Cardiac septum (tissue), 1 donor: ENCODE results near the gene TMPRSS11A. TPM values are rescaled to one million over a fixed set of nuclear protein-coding genes. Genes with fewer than 3 reads are reported as not detected.

Source experiments
- DNase-seq: peaks from one replicate; pipeline ENCODE4 v3.0.0-alpha.2; 2020; ENCODE audit warnings: low spot score
- intact Hi-C: fragments of 100-400 bp; cut with DNase I; formaldehyde crosslinking; loops from one replicate; pipeline ENCODE4 v1.14.0; 2022
- total RNA-seq: library from RNA; stranded (reverse); fragmentation: NEBNext Ultra II Directional; extraction: Animal tissue kit (Norgen Biotek cat#: 25700); gene quantifications from one replicate; pipeline ENCODE4 v1.2.1, GENCODE V29; 2021
- donor health status: DM: no; HTN: no; CAD: no.

TMPRSS11A gene
- total RNA-seq, 1 donor from 2014 or later: not detected

DNA sequence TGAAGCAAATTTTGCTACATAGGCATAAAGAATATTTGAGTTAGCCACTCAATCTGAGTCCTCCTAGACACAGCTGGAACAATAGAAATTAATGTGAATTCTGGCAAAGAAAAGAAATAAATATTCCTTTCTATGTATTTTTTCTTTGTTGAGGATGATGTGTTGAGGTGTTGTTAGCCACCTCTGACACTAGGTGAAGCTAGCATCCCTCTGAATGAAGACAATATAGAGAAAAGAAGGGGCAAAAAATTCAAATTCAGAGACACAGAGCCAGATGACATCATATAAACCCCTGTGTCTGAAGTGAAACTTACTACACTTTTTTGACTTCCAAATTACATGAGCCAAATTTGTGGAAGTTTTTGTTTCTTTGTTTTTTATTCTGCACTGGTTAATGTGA is 44.9 kb downstream of the TMPRSS11A start:
- no peak for DNase-seq
- intact Hi-C loops: no loop called here

DNA sequence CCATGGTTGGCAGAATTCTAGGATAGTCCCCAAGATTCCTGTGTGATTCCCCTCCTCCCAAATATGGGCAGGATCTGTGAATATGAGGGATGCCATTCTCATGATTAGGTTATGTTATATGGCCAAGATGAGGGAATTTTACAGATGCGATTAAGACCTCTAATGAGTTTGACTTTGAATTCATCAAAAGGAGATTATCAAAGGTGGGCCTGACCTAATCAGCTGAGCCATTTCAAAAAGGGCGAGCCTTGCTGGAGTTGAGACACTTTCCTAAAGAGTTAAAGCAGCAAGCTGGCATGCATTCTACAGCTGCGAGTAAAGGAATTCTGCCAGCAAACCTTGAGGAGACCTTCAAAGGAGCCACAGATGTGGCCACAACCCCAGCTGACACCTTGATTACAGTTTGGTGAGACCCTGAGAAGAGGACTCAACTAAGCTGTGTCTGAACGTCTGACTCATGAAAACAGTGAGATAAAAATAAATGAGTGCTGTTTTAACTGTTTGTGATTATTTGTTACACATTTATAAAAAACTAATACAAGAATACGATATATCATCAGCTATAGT is 47.8 kb downstream of the TMPRSS11A start:
- DNase-seq: no peak
- intact Hi-C loops: no loop called here

DNA sequence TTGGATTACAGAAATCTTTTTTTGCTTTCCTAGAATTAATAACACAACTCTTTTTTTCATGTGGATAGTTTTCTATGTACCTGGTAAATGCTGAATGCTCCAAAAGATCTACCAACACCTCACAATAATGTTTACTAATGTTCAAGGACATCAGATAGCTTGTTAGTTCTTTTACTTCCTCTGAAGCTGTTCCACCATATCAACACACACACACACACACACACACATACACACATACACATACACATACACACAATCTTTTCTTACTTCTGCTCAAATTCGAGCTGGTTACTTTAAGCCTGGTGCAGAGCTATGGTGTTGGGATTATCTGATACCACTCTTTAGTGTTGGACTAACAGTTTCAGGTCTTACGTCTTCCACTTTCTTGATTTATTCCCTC is 51.2 kb downstream of the TMPRSS11A start:
- no peak for DNase-seq
- intact Hi-C loops: no loop called here

DNA sequence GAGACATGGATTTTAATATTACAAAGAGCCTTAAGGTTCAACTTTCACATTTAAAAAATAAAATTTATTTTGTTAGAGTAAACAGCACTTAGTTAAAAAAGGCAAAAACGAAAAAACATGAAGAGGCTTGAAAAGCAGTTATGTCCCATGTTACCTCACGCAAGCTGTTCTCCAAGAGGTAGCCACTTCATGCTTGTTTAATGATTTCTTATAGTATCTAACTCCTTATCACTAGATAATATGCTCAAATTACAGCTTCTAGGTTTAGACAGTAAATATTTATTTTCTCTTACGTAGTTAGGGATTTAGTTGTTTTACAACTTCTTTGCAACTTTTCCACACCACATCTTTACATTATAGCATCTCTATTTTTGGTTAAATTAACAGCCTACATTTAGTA is 51.7 kb downstream of the TMPRSS11A start:
- no peak for DNase-seq
- intact Hi-C loops: no loop called here

DNA sequence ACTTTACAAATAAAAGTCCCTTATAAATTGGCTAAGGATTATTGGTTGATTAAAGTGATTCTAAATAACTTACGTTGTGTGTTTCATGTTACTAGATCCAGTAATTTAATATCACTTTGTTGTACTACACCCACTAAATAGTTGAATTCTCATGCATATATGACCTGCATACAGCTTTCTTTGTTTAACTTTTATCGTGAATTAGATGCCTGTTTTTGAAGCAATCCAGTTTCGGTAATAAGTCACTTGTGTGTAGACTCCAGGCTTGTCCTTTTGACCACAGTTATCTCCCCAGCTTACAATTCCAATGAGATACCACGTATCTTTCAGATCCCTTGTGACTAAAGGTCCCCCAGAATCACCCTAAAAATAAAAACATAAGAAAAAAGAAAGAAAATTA is 52.2 kb downstream of the TMPRSS11A start:
- intact Hi-C loops: no loop called here
- DNase-seq: no peak

DNA sequence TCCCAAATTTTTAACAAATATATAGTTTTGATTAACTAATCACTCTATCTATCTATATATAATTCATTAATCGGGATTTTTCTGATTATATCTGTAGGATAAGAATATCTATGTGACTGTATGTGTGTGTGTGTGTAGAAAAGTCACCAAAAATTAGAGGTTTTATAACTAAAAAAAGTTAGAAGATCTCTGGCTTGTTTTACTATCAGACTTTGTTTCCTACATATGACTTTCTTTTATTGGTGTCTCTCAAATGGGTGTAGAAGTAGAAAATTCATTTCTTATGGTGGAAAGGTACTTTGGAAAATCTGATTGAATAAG is 52.7 kb downstream of the TMPRSS11A start:
- intact Hi-C loops: no loop called here
- no peak for DNase-seq

DNA sequence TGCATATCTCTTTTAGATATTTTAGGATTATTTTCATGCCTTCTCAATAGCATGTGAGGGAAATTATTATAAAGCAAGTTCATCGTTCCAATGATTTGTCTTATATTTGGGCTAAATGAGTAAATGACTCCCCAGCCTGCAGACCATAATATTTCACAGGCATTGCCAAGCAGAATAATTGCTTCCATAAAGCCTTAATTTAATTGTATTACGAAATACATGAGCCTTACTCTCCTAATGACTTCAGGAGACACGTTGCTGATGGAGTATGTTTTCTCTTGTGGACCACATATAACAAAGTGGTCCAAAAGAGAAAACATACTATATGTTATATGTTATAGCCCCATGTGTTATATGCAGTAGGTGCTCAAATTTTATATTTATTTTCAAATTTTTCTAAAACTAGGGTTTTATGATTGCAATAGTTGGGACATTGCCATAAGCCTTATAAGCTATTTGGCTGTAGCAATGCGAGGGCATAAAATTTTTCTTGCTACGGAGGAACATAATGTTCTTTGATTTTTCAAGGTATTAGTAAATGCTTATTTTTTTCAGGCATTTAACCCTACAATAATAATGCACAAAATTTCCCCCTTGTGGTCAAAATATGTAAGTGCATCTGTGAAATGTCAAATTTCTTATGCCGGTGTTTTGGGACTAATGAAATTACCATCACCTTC is 53.2 kb downstream of the TMPRSS11A start:
- intact Hi-C loops: no loop called here

DNA sequence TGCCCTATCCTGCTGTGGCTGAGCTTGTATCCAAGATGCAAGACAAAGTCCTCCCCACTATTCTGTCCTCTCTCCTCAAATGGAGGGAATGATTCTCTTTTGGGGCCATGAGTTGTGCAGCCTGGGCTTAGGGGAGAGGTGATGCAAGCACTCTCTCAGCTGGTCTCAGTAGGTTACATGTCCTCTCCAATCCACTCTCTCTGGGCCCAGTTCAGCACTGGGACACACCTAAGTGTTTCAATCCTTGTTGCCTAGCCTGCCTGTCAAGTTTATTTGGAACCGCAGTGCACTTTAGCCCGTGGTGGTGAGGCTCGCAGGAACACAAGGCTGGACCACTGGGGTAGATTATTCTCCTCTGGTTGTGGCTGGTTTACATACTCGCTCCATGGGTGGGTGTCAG is 55.6 kb downstream of the TMPRSS11A start:
- intact Hi-C loops: no loop called here
- no peak for DNase-seq

More for the DNA sequence above, 53.2 kb downstream of the TMPRSS11A start:
- no peak for DNase-seq

DNA sequence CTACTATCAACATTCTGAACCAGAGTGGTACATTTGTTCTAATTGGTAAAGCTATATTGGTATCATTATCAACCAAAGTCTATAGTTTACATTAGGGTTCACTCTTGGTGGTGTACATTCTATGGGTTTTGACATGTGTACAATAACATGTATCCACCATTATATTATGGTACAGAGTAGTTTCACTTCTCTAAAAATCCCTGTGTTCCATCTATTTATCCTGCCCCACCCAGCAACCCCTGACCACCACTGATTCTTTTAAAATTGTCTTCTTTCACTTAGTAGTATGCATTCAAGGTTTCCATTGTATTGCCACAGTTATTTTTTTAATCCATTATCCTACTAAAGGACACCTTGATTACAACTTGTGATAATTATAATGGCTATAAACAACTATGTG is 64.2 kb downstream of the TMPRSS11A start:
- intact Hi-C loops: no loop called here
- DNase-seq: no peak

DNA sequence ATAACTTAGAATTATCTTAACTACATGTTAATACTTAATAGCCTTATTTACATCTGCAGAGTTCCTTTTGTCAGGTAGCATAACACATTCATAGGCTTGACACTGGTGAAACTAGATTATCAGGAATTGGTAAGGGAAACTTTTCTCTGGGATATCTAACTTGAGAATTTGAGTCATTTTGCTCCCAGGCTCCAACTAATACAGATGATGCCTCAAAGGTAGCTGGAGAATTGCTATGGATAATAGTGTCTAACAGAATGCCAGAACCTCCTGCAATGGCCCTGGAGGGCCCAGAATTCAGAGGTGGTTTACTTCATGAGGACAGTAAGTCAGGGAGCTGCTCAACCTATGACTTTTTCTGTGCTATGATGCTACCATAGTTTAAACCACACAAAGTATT is 65.6 kb downstream of the TMPRSS11A start:
- intact Hi-C loops: no loop called here
- no peak for DNase-seq

DNA sequence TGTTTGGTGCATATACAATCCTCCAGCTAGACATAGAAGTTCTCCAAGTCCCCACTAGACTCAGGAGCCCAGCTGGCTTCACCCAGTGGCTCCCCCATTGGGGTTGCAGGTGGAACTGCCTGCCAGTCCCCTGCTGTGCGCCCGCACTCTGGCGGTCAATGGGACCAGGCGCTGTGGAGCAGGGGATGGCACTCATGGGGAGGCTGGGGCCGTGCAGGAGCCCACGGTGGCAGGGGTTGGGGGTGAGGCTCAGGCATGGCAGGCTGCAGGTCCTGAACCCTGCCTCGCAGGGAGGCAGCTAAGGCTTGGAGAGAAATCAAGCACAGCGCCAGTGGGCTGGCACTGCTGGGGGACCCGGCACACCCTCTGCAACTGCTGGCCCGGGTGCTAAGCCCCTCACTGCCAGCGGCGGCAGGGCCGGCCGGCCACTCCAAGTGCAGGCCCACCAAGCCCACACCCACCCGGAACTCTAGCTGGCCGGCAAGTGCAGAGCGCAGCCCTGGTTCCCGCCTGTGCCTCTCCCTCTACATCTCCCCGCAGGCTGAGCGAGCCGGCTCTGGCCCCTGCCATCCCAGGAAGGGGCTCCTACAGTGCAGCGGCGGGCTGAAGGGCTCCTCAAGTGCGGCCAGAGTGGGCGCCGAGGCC is 66.8 kb downstream of the TMPRSS11A start:
- no peak for DNase-seq
- intact Hi-C loops: no loop called here

DNA sequence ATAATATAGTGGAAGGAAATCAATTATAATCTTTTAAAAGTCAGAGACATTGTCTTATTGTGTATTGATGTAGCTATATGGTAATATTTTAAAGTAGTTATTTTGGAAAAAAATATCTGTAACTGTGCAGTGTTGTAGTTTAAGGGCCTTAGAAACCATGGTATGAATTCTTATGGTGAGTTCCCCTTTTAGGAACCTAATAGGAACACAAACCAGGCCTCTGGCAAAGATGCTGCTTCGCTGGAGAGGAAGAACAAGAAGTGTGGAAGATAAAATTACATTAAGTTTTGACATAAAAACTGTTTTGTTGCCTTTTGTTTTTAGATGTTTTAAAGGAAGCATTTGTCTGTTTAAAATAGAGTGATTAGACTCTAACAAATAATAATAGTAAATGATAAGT is 68.6 kb downstream of the TMPRSS11A start:
- intact Hi-C loops: no loop called here

DNA sequence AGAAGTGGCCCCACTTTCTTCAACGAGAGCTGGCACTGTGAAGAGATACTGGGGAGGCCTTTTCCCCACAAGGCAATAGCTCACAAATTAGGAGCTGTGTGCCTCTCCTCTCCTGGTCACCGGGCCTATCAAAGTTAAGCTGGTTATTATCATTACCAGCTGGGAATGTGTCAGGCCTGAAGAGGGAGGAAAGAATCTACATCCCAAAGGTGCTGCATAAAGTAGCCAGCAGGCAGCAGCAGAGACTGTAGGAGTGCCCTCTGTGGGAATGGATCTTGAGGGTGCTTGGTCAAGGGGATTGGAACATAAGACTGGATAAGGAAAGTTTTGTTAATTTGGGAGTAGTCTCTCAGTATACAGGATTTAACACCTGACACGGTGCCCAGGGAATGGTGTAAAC is 70.4 kb downstream of the TMPRSS11A start:
- intact Hi-C loops: no loop called here
- no peak for DNase-seq

More for the DNA sequence above, 68.6 kb downstream of the TMPRSS11A start:
- DNase-seq: no peak

DNA sequence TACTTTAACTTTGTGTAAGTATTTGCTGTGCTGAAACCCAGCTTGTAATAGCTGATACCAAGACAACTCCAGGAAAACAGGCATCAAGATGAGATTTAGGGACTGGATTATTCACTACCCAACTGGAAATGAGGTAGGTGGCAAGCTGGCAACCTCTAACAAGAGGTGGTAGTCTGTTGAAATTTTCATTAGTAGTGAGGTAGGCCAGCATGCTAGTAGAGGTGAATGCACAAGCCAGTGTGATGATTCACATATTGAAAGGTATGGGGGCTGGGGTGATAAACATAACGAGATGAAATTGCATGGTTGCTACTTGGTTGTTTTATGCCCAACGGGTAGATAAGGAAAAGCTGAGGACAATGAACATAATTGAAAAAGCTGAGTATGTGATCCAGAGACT is 71.0 kb downstream of the TMPRSS11A start:
- no peak for DNase-seq
- intact Hi-C loops: no loop called here

DNA sequence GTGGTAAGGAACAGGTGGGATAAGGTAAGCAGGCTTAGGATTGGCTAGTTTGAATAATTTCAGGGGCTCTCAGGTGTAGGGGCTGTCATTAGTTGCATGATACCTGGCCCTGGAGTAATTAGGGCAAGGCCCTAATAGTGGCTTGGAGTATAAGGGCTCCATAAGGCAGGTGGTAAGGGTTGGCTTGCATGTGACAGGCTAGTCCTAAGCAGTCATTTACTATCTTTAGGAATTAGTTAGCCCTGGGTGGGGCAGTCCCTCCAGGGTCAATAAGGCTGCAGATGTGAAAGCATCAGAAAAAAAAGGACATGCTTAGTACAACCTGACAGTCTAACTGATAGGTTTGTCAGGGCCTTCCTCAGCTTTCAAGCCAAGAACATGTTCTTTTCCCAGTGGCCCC is 71.6 kb downstream of the TMPRSS11A start:
- no peak for DNase-seq
- intact Hi-C loops: no loop called here

DNA sequence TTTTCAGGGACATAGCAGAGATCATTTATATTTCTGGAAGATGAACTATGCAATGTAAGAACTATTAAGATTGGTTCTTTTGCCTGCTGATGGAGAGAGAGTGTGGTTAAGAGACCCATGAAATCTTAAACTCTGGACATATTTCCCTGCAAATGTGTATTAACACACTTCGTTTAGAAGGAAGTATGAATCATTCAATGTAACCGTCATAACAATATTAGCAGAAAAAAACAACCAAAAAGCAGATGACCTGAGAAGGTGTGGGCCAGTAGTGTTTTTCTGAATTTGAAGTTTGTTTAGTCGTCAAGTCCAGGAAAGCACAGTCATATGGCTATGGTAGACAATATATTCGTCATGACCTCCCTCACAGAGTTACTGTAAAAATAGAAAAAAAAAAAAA is 77.0 kb downstream of the TMPRSS11A start:
- intact Hi-C loops: no loop called here
- DNase-seq: no peak

DNA sequence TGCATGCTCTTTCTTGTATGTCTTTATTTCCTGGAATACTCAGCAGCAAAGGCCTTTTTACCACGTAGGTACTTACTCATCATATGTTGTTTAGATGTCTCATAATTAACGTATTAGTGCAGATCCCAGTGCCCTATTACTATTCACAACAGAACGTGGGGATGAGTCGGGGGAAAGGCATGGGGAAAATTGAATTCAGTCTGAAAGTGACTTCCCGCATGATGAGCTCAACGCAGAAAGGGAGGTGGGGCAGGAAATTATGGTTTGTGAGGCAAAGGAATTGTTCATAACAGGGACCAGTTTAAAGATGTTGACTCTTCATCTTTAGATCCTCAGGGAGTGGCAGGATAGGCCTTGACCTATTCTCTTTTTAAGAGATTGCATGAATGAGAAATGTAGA is 77.5 kb downstream of the TMPRSS11A start:
- intact Hi-C loops: no loop called here
- no peak for DNase-seq

DNA sequence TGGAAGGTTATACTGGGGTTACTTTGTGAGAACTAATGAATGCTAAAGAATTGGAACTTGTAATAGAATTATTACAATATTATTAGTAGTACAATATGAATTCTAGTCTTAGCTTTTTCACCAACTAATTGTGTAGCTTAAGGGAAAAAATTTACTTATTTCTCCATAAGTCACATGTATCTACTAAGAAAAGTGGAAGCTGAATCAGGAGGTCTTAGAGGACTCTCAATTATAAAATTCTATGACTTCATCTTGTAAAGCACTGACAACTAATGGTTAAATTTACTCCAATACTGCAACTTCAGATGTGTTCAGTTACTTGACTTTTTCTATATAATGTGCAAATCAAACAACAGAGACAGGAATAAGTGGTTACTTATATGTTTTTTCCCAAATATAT is 78.6 kb downstream of the TMPRSS11A start:
- intact Hi-C loops: no loop called here
- DNase-seq: no peak

DNA sequence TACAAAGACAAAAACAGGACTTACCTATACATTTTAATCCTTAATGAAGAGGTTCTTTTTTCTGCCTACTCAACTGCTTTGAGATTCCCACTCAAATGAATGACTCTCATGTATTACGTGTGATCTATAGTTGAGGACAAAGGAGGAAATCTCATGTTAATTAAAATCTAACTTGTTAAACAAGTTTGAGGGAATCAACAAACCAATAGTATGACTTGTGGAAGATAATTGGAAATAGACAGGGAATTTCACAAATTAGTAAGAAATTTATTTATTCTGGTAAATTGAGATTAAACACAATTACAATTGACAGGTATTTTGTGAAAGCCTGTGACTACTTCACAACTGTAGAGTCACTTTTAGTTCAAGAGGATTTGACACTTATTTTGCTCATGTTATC is 79.4 kb downstream of the TMPRSS11A start, which contains the start of gene TMPRSS11D:
TSS of gene TMPRSS11D (minus strand) at position 101 of the 400 bp plus-strand sequence. CDS start at position 32, 69 bp downstream.
- intact Hi-C loops: no loop called here
- no peak for DNase-seq

DNA sequence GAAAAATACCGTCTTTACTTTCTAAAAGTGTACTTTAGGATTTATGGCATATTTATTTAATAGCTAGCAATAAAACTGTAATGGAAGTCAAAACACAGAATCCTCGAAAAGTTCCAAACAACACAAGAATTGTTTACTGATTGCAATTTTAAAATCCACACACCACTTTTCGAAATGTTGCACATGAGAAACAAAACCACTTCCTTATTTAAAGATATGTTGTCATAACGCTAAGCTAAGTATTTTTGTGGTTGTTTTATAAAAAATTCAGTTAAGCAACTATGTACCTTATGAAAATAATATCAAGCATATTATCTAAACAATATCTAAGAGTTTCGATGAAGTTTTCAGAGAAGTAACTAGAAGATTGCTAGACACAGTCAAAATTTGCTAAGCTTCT is 79.8 kb downstream of the TMPRSS11A start:
- intact Hi-C loops: no loop called here
- DNase-seq: no peak

DNA sequence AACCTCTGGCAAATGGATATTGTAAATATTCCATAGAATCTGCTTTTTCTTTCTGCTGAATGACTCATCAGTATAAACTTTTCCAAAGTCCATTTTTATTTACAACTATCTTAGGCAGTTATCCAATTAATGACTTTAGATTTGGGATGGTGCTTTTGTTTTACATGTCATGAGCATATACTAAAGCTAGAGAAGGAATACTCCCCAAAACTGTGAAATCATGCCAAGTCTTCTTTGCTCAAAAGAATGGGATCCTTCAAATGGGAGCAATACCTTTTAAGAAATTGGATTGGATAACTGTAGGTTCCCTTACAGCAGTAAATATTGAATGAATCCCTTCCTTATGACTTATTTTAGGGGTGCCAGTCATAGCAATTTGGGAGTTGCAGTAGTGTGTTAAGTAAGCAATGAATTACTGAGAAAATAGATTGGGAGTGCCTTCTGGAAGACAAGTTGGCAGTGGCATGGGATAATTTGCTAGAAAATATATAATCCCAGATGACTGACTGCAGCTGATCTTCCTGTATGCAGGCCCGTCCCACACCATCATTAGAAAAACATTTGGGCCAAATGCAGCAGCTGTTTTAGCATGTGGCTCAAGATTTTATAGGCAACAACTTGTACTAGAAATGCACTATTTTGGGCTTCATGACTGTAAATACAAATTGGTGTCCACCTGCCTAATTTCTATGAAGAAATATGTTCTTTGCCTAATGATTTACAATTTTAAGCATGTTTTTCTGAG is 82.3 kb downstream of the TMPRSS11A start:
- DNase-seq: no peak
- intact Hi-C loops: no loop called here
